Trophoblast cell (in vitro differentiated cells and primary cell): ENCODE measurements around the gene NSG1.

Experiments
- DNase-seq, 2 donors: peaks; one replicate each; pipeline ENCODE4 v3.0.0-alpha.2; 2016
- H2AFZ ChIP-seq: 2 replicates; pipeline ENCODE4 v1.6.1; 2013; ENCODE audit warnings: low read length, moderate library complexity, mild to moderate bottlenecking; ENCODE audit not compliant: insufficient read depth, poor library complexity
- H2AK5ac ChIP-seq: 2 replicates; pipeline ENCODE4 v1.6.1; 2013; ENCODE audit warnings: mild to moderate bottlenecking, low read length
- H2BK120ac ChIP-seq: 2 replicates; pipeline ENCODE4 v1.6.1; 2013; ENCODE audit warnings: low read length, mild to moderate bottlenecking, moderate library complexity; ENCODE audit not compliant: insufficient read depth, poor library complexity
- H2BK12ac ChIP-seq: 2 replicates; pipeline ENCODE4 v1.6.1; 2013; ENCODE audit warnings: mild to moderate bottlenecking, low read length, moderate library complexity
- H2BK5ac ChIP-seq: 2 replicates; pipeline ENCODE4 v1.6.1; 2013; ENCODE audit warnings: low read length, low read depth, moderate library complexity, mild to moderate bottlenecking; ENCODE audit not compliant: poor library complexity
- H3K14ac ChIP-seq: 2 replicates; pipeline ENCODE4 v1.6.1; 2013; ENCODE audit warnings: mild to moderate bottlenecking, low read length
- H3K18ac ChIP-seq: 2 replicates; pipeline ENCODE4 v1.6.1; 2013; ENCODE audit warnings: mild to moderate bottlenecking, low read length
- H3K23ac ChIP-seq: 2 replicates; pipeline ENCODE4 v1.6.1; 2013; ENCODE audit warnings: low read length
- H3K27ac ChIP-seq: 2 replicates; pipeline ENCODE4 v1.5.1; 2013; ENCODE audit warnings: low read depth, mild to moderate bottlenecking, inconsistent platforms, low read length, moderate library complexity
- H3K27me3 ChIP-seq: 2 replicates; pipeline ENCODE4 v1.6.1; 2013; ENCODE audit warnings: inconsistent platforms, mild to moderate bottlenecking, low read length, moderate library complexity; ENCODE audit not compliant: insufficient read depth
- H3K36me3 ChIP-seq, 2 experiments: 1 replicate in 1 of 2; 2 replicates in 1 of 2; pipeline ENCODE4 v1.6.1; 2013; ENCODE audit warnings: low read length in 2 of 2, mild to moderate bottlenecking in 2 of 2, moderate library complexity in 1 of 2; ENCODE audit not compliant: insufficient read depth in 2 of 2, control insufficient read depth in 1 of 2
- H3K4ac ChIP-seq: 2 replicates; pipeline ENCODE4 v1.6.1; 2013; ENCODE audit warnings: low read depth, mild to moderate bottlenecking, low read length, moderate library complexity
- H3K4me1 ChIP-seq, 2 experiments: 1 replicate in 1 of 2; 2 replicates in 1 of 2; pipeline ENCODE4 v1.6.1; 2013; ENCODE audit warnings: low read length in 2 of 2, mild to moderate bottlenecking in 2 of 2, moderate library complexity in 1 of 2; ENCODE audit not compliant: insufficient read depth in 2 of 2, control insufficient read depth in 1 of 2
- H3K4me2 ChIP-seq: 2 replicates; pipeline ENCODE4 v1.6.1; 2013; ENCODE audit warnings: inconsistent platforms, mild to moderate bottlenecking, low read length, moderate library complexity
- H3K4me3 ChIP-seq: 2 replicates; pipeline ENCODE4 v1.5.1; 2013; ENCODE audit warnings: mild to moderate bottlenecking, low read depth, low read length, inconsistent platforms
- H3K79me1 ChIP-seq: one replicate; pipeline ENCODE4 v1.6.1; 2013; ENCODE audit warnings: low read length
- H3K79me2 ChIP-seq: 2 replicates; pipeline ENCODE4 v1.6.1; 2013; ENCODE audit warnings: low read length, mild to moderate bottlenecking; ENCODE audit not compliant: control insufficient read depth, insufficient read depth, poor library complexity
- H3K9ac ChIP-seq: 2 replicates; pipeline ENCODE4 v1.6.1; 2013; ENCODE audit warnings: mild to moderate bottlenecking, low read length
- H3K9me3 ChIP-seq: 2 replicates; pipeline ENCODE4 v1.6.1; 2013; ENCODE audit warnings: low read depth, mild to moderate bottlenecking, control low read depth, inconsistent platforms, low read length; ENCODE audit not compliant: insufficient read depth
- H4K12ac ChIP-seq: 2 replicates; pipeline ENCODE4 v1.6.1; 2013; ENCODE audit warnings: low read depth, mild to moderate bottlenecking, low read length, moderate library complexity
- H4K8ac ChIP-seq: 2 replicates; pipeline ENCODE4 v1.6.1; 2013; ENCODE audit warnings: low read depth, mild to moderate bottlenecking, low read length, moderate library complexity
- H4K91ac ChIP-seq: one replicate; pipeline ENCODE4 v1.6.1; 2013; ENCODE audit warnings: low read depth, mild to moderate bottlenecking, low read length, moderate library complexity
- WGBS: extraction: QIAGEN DNeasy Blood & Tissue Kit; methylation state at CpG from one replicate; pipeline ENCODE4 v1.1.7; 2013; ENCODE audit warnings: missing lambda C conversion rate; ENCODE audit not compliant: insufficient read length, insufficient coverage; ENCODE audit errors: extremely low coverage; 5-methylcytosine and 5-hydroxymethylcytosine counted together

The NSG1 gene

GRCh38 chr4:4432341-4433125 lies 45.6 kb downstream of the NSG1 start:
- no peak overlapping the region for H3K18ac ChIP-seq
- no peak overlapping the region for H3K9ac ChIP-seq
- no peak overlapping the region for H2AK5ac ChIP-seq
- H3K14ac ChIP-seq, result no peak overlapping the region
- H3K9me3 ChIP-seq, result no peaks in the 10 kb centered on the region
- no peak overlapping the region for H4K12ac ChIP-seq
- no peak overlapping the region for H3K23ac ChIP-seq
- DNase-seq, result no peak
- no peak overlapping the region for H4K91ac ChIP-seq
- no peak overlapping the region for H3K4ac ChIP-seq
- peaks cover 28 to 37% of the 10 kb centered on the region in 2 experiments for H3K36me3 ChIP-seq
- H2BK120ac ChIP-seq, result no peak overlapping the region
- WGBS, result no CpG with 5 or more reads among the region's 11 CpGs
- H3K4me1 ChIP-seq, result no peaks in the 10 kb centered on the region
- no peaks in the 10 kb centered on the region for H3K79me1 ChIP-seq
- no peak overlapping the region for H2BK12ac ChIP-seq
- no peak overlapping the region for H3K27ac ChIP-seq
- H3K27me3 ChIP-seq, result no peaks in the 10 kb centered on the region
- no peak overlapping the region for H3K4me3 ChIP-seq
- no peak overlapping the region for H4K8ac ChIP-seq
- no peak overlapping the region for H2BK5ac ChIP-seq
- no peaks in the 10 kb centered on the region for H3K79me2 ChIP-seq
- no peak overlapping the region for H2AFZ ChIP-seq
- no peak overlapping the region for H3K4me2 ChIP-seq

GRCh38 chr4:4433941-4434340 lies 47.0 kb downstream of the NSG1 start:
- Histone ChIP-seq H3K27ac (no peak overlapping the region), H3K4me2 (no peak overlapping the region), H3K4me1 (peaks cover 0 to 2% of the 10 kb centered on the region in 2 experiments), H3K9ac (no peak overlapping the region), H3K9me3 (peaks cover 2% of the 10 kb centered on the region), H4K8ac (no peak overlapping the region), H3K79me2 (no peaks in the 10 kb centered on the region), H3K79me1 (no peaks in the 10 kb centered on the region), H3K14ac (no peak overlapping the region), H3K4ac (no peak overlapping the region), H3K36me3 (peaks cover 27 to 36% of the 10 kb centered on the region in 2 experiments), H2AFZ (no peak overlapping the region), H2AK5ac (no peak overlapping the region), H3K23ac (no peak overlapping the region), H3K18ac (no peak overlapping the region), H3K4me3 (no peak overlapping the region), H3K27me3 (no peaks in the 10 kb centered on the region), H4K12ac (no peak overlapping the region), H4K91ac (no peak overlapping the region), H2BK5ac (no peak overlapping the region), H2BK12ac (no peak overlapping the region), H2BK120ac (no peak overlapping the region)
- DNase-seq, result no peak
- no CpG with 5 or more reads among the region's 4 CpGs for WGBS

GRCh38 chr4:4436244-4436823 lies 49.4 kb downstream of the NSG1 start:
- no peak overlapping the region for H2BK12ac ChIP-seq
- no peaks in the 10 kb centered on the region for H3K79me2 ChIP-seq
- no peak overlapping the region for H3K9ac ChIP-seq
- DNase-seq, result no peak
- H2AFZ ChIP-seq, result no peak overlapping the region
- H3K4me1 ChIP-seq, result peaks cover 4 to 6% of the 10 kb centered on the region in 2 experiments
- H3K36me3 ChIP-seq, result peaks cover 23 to 31% of the 10 kb centered on the region in 2 experiments
- H2AK5ac ChIP-seq, result no peak overlapping the region
- H4K12ac ChIP-seq, result no peak overlapping the region
- H3K27ac ChIP-seq, result no peak overlapping the region
- no peak overlapping the region for H2BK5ac ChIP-seq
- H3K4me2 ChIP-seq, result no peak overlapping the region
- H3K23ac ChIP-seq, result peak overlapping the region; percentile 29
- H4K8ac ChIP-seq, result no peak overlapping the region
- H3K18ac ChIP-seq, result peak overlapping the region; percentile 51
- peaks cover 2% of the 10 kb centered on the region for H3K9me3 ChIP-seq
- H3K4me3 ChIP-seq, result no peak overlapping the region
- peaks cover 3% of the 10 kb centered on the region for H3K79me1 ChIP-seq
- H2BK120ac ChIP-seq, result no peak overlapping the region
- H3K14ac ChIP-seq, result no peak overlapping the region
- no peak overlapping the region for H3K4ac ChIP-seq
- no peaks in the 10 kb centered on the region for H3K27me3 ChIP-seq
- WGBS, result no CpG with 5 or more reads among the region's 2 CpGs
- H4K91ac ChIP-seq, result no peak overlapping the region

GRCh38 chr4:4437798-4438470 lies 51.0 kb downstream of the NSG1 start:
- Histone ChIP-seq H3K18ac (no peak overlapping the region), H2BK5ac (no peak overlapping the region), H4K12ac (no peak overlapping the region), H3K9me3 (peaks cover 2% of the 10 kb centered on the region), H3K79me2 (no peaks in the 10 kb centered on the region), H3K14ac (no peak overlapping the region), H3K9ac (no peak overlapping the region), H3K4me3 (no peak overlapping the region), H3K4me1 (peaks cover 4 to 6% of the 10 kb centered on the region in 2 experiments), H3K36me3 (peaks cover 16 to 23% of the 10 kb centered on the region in 2 experiments), H2AK5ac (no peak overlapping the region), H3K23ac (no peak overlapping the region), H2BK120ac (no peak overlapping the region), H3K79me1 (peaks cover 8% of the 10 kb centered on the region), H3K27ac (no peak overlapping the region), H2BK12ac (no peak overlapping the region), H4K91ac (no peak overlapping the region), H4K8ac (no peak overlapping the region), H2AFZ (no peak overlapping the region), H3K4me2 (no peak overlapping the region), H3K27me3 (no peaks in the 10 kb centered on the region), H3K4ac (no peak overlapping the region)
- DNase-seq, result no peak
- no CpG with 5 or more reads among the region's 13 CpGs for WGBS
